ENCODE data around the gene NANOS2. TPM values are rescaled to one million over a fixed set of nuclear protein-coding genes. Genes with fewer than 3 reads are reported as not detected.

NANOS2 gene
- total and polyA plus RNA-seq, 4 donors: not detected

- DNase-seq (ENCODE audit: low spot score): peak; percentile 71
- TF ChIP-seq EGR1 (IDR thresholded peaks at IDR 0.05; ENCODE audit: low read depth in 2 of 2): no peak
- peak; percentile 26 for TF ChIP-seq YY1 (IDR thresholded peaks at IDR 0.05)
- peak in 1 of 2 donors; percentile 19 for TF ChIP-seq RXRA (IDR thresholded peaks at IDR 0.05)
- TF ChIP-seq CTCF (IDR thresholded peaks at IDR 0.05; ENCODE audit: low read depth, low read length, missing input control): peak; percentile 85
- peak; percentile 84 for TF ChIP-seq RAD21 (IDR thresholded peaks at IDR 0.05)
- no peak for TF ChIP-seq ATF3 (IDR thresholded peaks at IDR 0.05)
- TF ChIP-seq HNF4A (conservative IDR thresholded peaks at IDR 0.05): no peak
- peak within 1 kb of the TSS; percentile 83 to 92 (median 83) for H3K4me3 ChIP-seq (ENCODE audit: low read depth in 1 of 3, low read length in 3 of 3)
- peak within 1 kb of the TSS; percentile 98 to 99 for H3K9ac ChIP-seq (ENCODE audit: low read depth in 1 of 2, low read length in 2 of 2)
- no peaks in the 10 kb centered on the region for H3K27me3 ChIP-seq (ENCODE audit: control insufficient read depth in 4 of 4, insufficient read depth in 4 of 4, low read length in 3 of 4)
- peak within 1 kb of the TSS; percentile 96 for H3K27ac ChIP-seq (ENCODE audit: low read depth in 1 of 2, low read length in 2 of 2)
- no peaks in the 10 kb centered on the region for H3K36me3 ChIP-seq (ENCODE audit: control insufficient read depth in 4 of 4, insufficient read depth in 3 of 4, low read depth in 1 of 4, low read length in 3 of 4)
- 2% methylated on average over 71 of the region's 71 CpGs for WGBS
- no peaks in the 10 kb centered on the region for H3K9me3 ChIP-seq (ENCODE audit: control insufficient read depth in 4 of 4, low read length in 3 of 4)
- H3K4me1 ChIP-seq (ENCODE audit: control insufficient read depth in 4 of 4, insufficient read depth in 4 of 4, low read length in 3 of 4): peaks cover 9 to 55% (median 37%) of the 10 kb centered on the region in 4 donors
These were observed 50.5 kb downstream of the NANOS2 start, which contains the start of gene FOXA3 for GRCh38 chr19:45863840-45864628. Gene FOXA3, plus strand, starts transcription at chr19:45864326. Its CDS starts 131 bp downstream, at chr19:45864457.

- 2% methylated on average over 22 of the region's 22 CpGs for WGBS
- TF ChIP-seq YY1 (IDR thresholded peaks at IDR 0.05) (peak; percentile 78), ATF3 (IDR thresholded peaks at IDR 0.05) (no peak), FOXA2 (IDR thresholded peaks at IDR 0.05) (no peak), MAX (IDR thresholded peaks at IDR 0.05) (no peak)
- no peak for DNase-seq (ENCODE audit: low spot score)
- Histone ChIP-seq H3K27ac (ENCODE audit: low read depth in 1 of 2, low read length in 2 of 2) (peak overlapping the region; percentile 64 to 93), H3K9ac (ENCODE audit: low read depth in 1 of 2, low read length in 2 of 2) (peak overlapping the region; percentile 50 to 71), H3K9me3 (ENCODE audit: control insufficient read depth in 4 of 4, low read length in 3 of 4) (no peaks in the 10 kb centered on the region), H3K36me3 (ENCODE audit: control insufficient read depth in 4 of 4, insufficient read depth in 3 of 4, low read depth in 1 of 4, low read length in 3 of 4) (no peaks in the 10 kb centered on the region), H3K27me3 (ENCODE audit: control insufficient read depth in 4 of 4, insufficient read depth in 4 of 4, low read length in 3 of 4) (no peaks in the 10 kb centered on the region), H3K4me1 (ENCODE audit: control insufficient read depth in 4 of 4, insufficient read depth in 4 of 4, low read length in 3 of 4) (peaks cover 6 to 51% (median 33%) of the 10 kb centered on the region in 4 donors), H3K4me3 (ENCODE audit: low read depth in 1 of 3, low read length in 3 of 3) (peak overlapping the region; percentile 27 to 92 (median 47))
These were observed 51.2 kb downstream of the NANOS2 start for GRCh38 chr19:45863335-45863839.

Other genes with a start within 250 kb of the NANOS2 start
- gene GIPR, start 246.6 kb downstream of the NANOS2 start, total RNA-seq: under 1 TPM; 0.05 to 0.50 TPM
- under 1 TPM; 0.06 to 0.08 TPM for gene GIPR, start 246.6 kb downstream of the NANOS2 start, polyA plus RNA-seq
- 10 to 100 TPM; 38.6 to 71.9 TPM for gene SNRPD2, start 222.8 kb downstream of the NANOS2 start, total RNA-seq
- 100 to 1,000 TPM; 109 to 175 TPM for gene SNRPD2, start 222.8 kb downstream of the NANOS2 start, polyA plus RNA-seq
- gene QPCTL, start 222.1 kb downstream of the NANOS2 start, total RNA-seq: 1 to 10 TPM; 3.7 to 6.1 TPM
- gene QPCTL, start 222.1 kb downstream of the NANOS2 start, polyA plus RNA-seq: 1 to 10 TPM; 2.9 to 4.5 TPM
- 1 to 10 TPM; 2.9 to 4.2 TPM for gene FBXO46, start 183.9 kb downstream of the NANOS2 start, total RNA-seq
- gene FBXO46, start 183.9 kb downstream of the NANOS2 start, polyA plus RNA-seq: 1 to 10 TPM; 1.2 to 4.5 TPM
- not detected for gene MEIOSIN, start 181.3 kb downstream of the NANOS2 start, total RNA-seq
- gene MEIOSIN, start 181.3 kb downstream of the NANOS2 start, polyA plus RNA-seq: not detected
- 1 to 10 TPM; 2.7 to 5.0 TPM for gene SIX5, start 145.5 kb downstream of the NANOS2 start, total RNA-seq
- gene SIX5, start 145.5 kb downstream of the NANOS2 start, polyA plus RNA-seq: 1 to 10 TPM; 3.7 to 9.9 TPM
- 10 to 100 TPM in 1 of 2 donors, 1 to 10 TPM in 1; 6.4 to 12.5 TPM for gene DMPK, start 132.3 kb downstream of the NANOS2 start, total RNA-seq
- 1 to 10 TPM; 1.8 to 5.9 TPM for gene DMPK, start 132.3 kb downstream of the NANOS2 start, polyA plus RNA-seq
- gene DMWD, start 121.9 kb downstream of the NANOS2 start, total RNA-seq: 10 to 100 TPM; 11.3 to 14.6 TPM
- 1 to 10 TPM; 3.7 to 6.5 TPM for gene DMWD, start 121.9 kb downstream of the NANOS2 start, polyA plus RNA-seq
- under 1 TPM in 1 of 2 donors, not detected in 1; 0.08 TPM for gene RSPH6A, start 99.5 kb downstream of the NANOS2 start, total RNA-seq
- gene RSPH6A, start 99.5 kb downstream of the NANOS2 start, polyA plus RNA-seq: not detected
- 10 to 100 TPM; 22.2 to 26.1 TPM for gene SYMPK, start 51.6 kb downstream of the NANOS2 start, total RNA-seq
- 10 to 100 TPM in 1 of 2 donors, 1 to 10 TPM in 1; 5.5 to 26.0 TPM for gene SYMPK, start 51.6 kb downstream of the NANOS2 start, polyA plus RNA-seq
- 10 to 100 TPM; 12.3 to 30.8 TPM for gene FOXA3, start 50.5 kb downstream of the NANOS2 start, total RNA-seq
- gene FOXA3, start 50.5 kb downstream of the NANOS2 start, polyA plus RNA-seq: 10 to 100 TPM; 11.5 to 37.1 TPM
- 10 to 100 TPM; 16.5 to 16.8 TPM for gene IRF2BP1, start 28.6 kb downstream of the NANOS2 start, total RNA-seq
- gene IRF2BP1, start 28.6 kb downstream of the NANOS2 start, polyA plus RNA-seq: 10 to 100 TPM in 1 of 2 donors, 1 to 10 TPM in 1; 4.9 to 16.3 TPM
- gene MYPOP, start 12.2 kb downstream of the NANOS2 start, total RNA-seq: 1 to 10 TPM in 1 of 2 donors, under 1 TPM in 1; 0.70 to 1.8 TPM
- gene MYPOP, start 12.2 kb downstream of the NANOS2 start, polyA plus RNA-seq: 1 to 10 TPM in 1 of 2 donors, under 1 TPM in 1; 0.90 to 3.0 TPM
- 1 to 10 TPM in 1 of 2 donors, under 1 TPM in 1; 0.47 to 1.6 TPM for gene NOVA2, start 59.1 kb upstream of the NANOS2 start, total RNA-seq
- under 1 TPM; 0.31 to 0.37 TPM for gene NOVA2, start 59.1 kb upstream of the NANOS2 start, polyA plus RNA-seq
- gene CCDC61, start 80.7 kb upstream of the NANOS2 start, total RNA-seq: 1 to 10 TPM; 2.6 to 3.1 TPM
- 1 to 10 TPM; 1.7 to 6.3 TPM for gene CCDC61, start 80.7 kb upstream of the NANOS2 start, polyA plus RNA-seq
- 10 to 100 TPM in 1 of 2 donors, under 1 TPM in 1; 0.25 to 13.9 TPM for gene PGLYRP1, start 108.3 kb upstream of the NANOS2 start, total RNA-seq
- 1 to 10 TPM in 1 of 2 donors, under 1 TPM in 1; 0.31 to 1.2 TPM for gene PGLYRP1, start 108.3 kb upstream of the NANOS2 start, polyA plus RNA-seq
- gene IGFL4, start 126.2 kb upstream of the NANOS2 start, total RNA-seq: not detected
- gene IGFL4, start 126.2 kb upstream of the NANOS2 start, polyA plus RNA-seq: not detected
- not detected for gene IGFL3, start 209.9 kb upstream of the NANOS2 start, total RNA-seq
- gene IGFL3, start 209.9 kb upstream of the NANOS2 start, polyA plus RNA-seq: not detected
- under 1 TPM in 1 of 2 donors, not detected in 1; 0.08 TPM for gene IGFL2, start 233.5 kb upstream of the NANOS2 start, total RNA-seq
- not detected for gene IGFL2, start 233.5 kb upstream of the NANOS2 start, polyA plus RNA-seq